Measurements from ENCODE around the gene GINS2.

Gene GINS2

GRCh38 chr16:85632709-85633437 is 55.9 kb downstream of the GINS2 start:
- DNase-seq (ENCODE audit: insufficient read length, low spot score) (no peak), FAIRE-seq (no peak)
- no peak for TF ChIP-seq CTCF (IDR thresholded peaks at IDR 0.05; ENCODE audit: insufficient read depth, missing control alignments)

- TF ChIP-seq CTCF (IDR thresholded peaks at IDR 0.05; ENCODE audit: insufficient read depth, missing control alignments), result no peak
- DNase-seq (ENCODE audit: insufficient read length, low spot score) (no peak), FAIRE-seq (no peak)
Measured at GRCh38 chr16:85631802-85632393, 56.9 kb downstream of the GINS2 start.

DNA sequence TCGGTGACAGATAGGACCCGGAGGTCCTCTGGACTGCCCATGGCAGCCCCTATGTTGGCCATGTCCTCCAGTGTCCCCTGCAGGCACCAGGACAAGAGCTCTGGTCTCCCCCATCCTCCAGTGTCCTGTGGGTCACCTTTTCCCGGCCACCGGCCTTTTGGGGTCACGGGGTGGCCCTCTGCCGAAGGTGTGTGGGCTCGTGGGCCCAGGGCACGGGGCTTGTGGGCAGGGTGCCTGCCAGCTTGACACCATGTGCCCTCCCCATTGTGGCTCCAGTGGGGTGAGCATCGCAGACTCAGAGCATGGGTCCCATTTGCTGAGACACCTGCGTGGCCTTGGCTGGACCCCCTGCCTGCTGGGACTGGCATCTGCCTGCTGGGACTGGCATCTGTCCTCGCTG is 57.5 kb downstream of the GINS2 start:
- no peak for DNase-seq (ENCODE audit: insufficient read length, low spot score)
- no peak for TF ChIP-seq CTCF (IDR thresholded peaks at IDR 0.05; ENCODE audit: insufficient read depth, missing control alignments)
- FAIRE-seq, result no peak

DNA sequence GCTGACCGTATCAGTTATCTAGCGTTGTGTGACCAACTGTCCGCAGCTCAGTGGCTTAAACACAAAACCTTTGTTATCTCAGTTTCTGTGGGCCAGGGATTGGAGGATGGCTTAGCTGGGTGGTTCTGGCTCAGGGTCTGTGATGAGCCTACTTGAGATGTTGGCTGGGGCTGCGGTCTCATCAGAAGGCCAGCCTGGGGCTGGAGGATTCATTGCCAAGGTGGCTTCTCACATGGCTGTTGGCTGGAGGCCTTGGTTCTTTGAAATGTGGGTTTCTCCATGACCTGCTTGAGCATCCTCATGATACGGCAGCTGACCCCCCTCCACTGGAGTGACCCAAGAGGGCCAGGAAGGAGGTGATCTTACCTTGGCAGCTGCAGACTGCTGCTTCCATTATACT is 58.9 kb downstream of the GINS2 start:
- FAIRE-seq (no peak), DNase-seq (ENCODE audit: insufficient read length, low spot score) (no peak)
- no peak for TF ChIP-seq CTCF (IDR thresholded peaks at IDR 0.05; ENCODE audit: insufficient read depth, missing control alignments)

DNA sequence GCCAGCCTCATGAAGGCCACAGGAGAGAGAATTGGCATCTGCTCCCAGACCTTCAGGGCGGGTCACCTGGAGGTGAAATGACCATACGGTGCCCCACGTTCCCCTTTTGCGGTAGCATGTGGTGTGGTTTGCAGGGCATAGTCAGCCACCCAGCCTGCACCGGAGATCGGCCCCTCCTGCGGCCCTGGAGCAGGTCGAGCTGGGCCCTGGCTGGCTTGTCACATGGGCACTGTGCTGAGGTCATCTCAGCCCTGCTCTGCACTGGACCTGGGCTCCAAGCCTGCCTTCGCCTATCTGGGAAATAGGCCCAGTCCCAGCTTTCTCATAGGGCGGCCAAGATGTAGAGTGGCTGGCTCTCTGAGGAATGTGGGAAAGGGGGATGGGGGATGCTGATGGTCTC is 59.4 kb downstream of the GINS2 start:
- FAIRE-seq (no peak), DNase-seq (ENCODE audit: insufficient read length, low spot score) (no peak)
- TF ChIP-seq CTCF (IDR thresholded peaks at IDR 0.05; ENCODE audit: insufficient read depth, missing control alignments), result no peak

DNA sequence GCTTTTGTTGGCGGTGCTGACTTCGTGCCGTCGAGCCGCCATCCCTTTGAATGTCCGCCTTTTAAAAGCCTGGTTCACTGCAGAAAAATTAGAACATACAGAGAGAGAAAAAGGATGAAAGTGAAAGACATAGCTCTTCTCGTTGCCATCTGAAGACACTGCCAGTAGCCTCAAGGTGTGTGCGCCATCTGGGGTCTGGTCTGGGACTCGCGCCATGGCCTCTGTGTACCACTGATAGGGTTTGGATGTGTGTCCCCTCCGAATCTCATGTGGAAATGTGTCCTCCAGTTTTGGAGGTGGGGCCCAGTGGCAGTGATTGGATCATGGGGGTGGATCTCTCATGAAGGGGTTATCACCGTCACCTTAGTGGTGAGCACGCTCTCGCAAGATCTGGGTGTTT is 60.1 kb downstream of the GINS2 start:
- DNase-seq (ENCODE audit: insufficient read length, low spot score) (no peak), FAIRE-seq (no peak)
- no peak for TF ChIP-seq CTCF (IDR thresholded peaks at IDR 0.05; ENCODE audit: insufficient read depth, missing control alignments)

- TF ChIP-seq CTCF (IDR thresholded peaks at IDR 0.05; ENCODE audit: insufficient read depth, missing control alignments), result no peak
- DNase-seq (ENCODE audit: insufficient read length, low spot score), result no peak
- FAIRE-seq, result no peak
Measured at GRCh38 chr16:85628265-85628556, 60.5 kb downstream of the GINS2 start.
